Spleen (tissue), 11 donors: Measurements from ENCODE around the gene GRK5. TPM values are rescaled to one million over a fixed set of nuclear protein-coding genes. Genes with fewer than 3 reads are reported as not detected.
A peak's percentile ranks its signal among the peaks of the same experiment; 100 is the strongest.

Experiments used
- DNase-seq: peaks from one replicate; pipeline ENCODE4 v3.0.0-alpha.2; 2020
- H3K27ac ChIP-seq, 8 donors: fragments of 200-600 bp; sonication (generic) in 7 of 8; 1 replicate in 4 of 8; 2 replicates in 4 of 8; pipeline versions ENCODE4 v1.5.0 to v1.8.0; 2016 to 2021; ENCODE audit warnings: inconsistent platforms in 4 of 8, mild to moderate bottlenecking in 4 of 8, moderate library complexity in 1 of 8
- H3K27me3 ChIP-seq, 7 donors: fragments of 200-600 bp; sonication (generic) in 6 of 7; replicated peaks in 1 of 7; 1 replicate in 4 of 7; 2 replicates in 3 of 7; pipeline versions ENCODE4 v1.5.0 to v1.8.0; 2016 to 2021; ENCODE audit warnings: inconsistent platforms in 3 of 7, mild to moderate bottlenecking in 1 of 7
- H3K36me3 ChIP-seq, 6 donors: fragments of 200-600 bp; sonication (generic) in 5 of 6; 1 replicate in 4 of 6; 2 replicates in 2 of 6; pipeline versions ENCODE4 v1.5.0 to v1.8.0; 2016 to 2021; ENCODE audit warnings: inconsistent platforms in 2 of 6
- H3K4me1 ChIP-seq, 6 donors: fragments of 200-600 bp; sonication (generic) in 5 of 6; 1 replicate in 3 of 6; 2 replicates in 3 of 6; pipeline versions ENCODE4 v1.5.0 to v1.8.0; 2016 to 2021; ENCODE audit warnings: inconsistent platforms in 3 of 6
- H3K4me3 ChIP-seq, 8 donors: fragments of 200-600 bp; sonication (generic) in 7 of 8; 1 replicate in 4 of 8; 2 replicates in 4 of 8; pipeline versions ENCODE4 v1.5.0 to v1.8.0; 2016 to 2021; ENCODE audit warnings: inconsistent platforms in 4 of 8, mild to moderate bottlenecking in 4 of 8, moderate library complexity in 2 of 8
- H3K9me3 ChIP-seq, 8 donors: fragments of 200-600 bp; sonication (generic) in 7 of 8; 1 replicate in 4 of 8; 2 replicates in 4 of 8; pipeline versions ENCODE4 v1.5.0 to v1.8.0; 2016 to 2021; ENCODE audit warnings: inconsistent platforms in 4 of 8
- POLR2A ChIP-seq, 3 donors: fragments of 450-650 bp; IDR thresholded peaks; one replicate each; pipeline ENCODE4 v1.5.1; 2017; ENCODE audit warnings: antibody characterized with exemption in 3 of 3, mild to moderate bottlenecking in 1 of 3
- POLR2AphosphoS5 ChIP-seq, 3 donors: sonication (generic); formaldehyde crosslinking; IDR thresholded peaks; one replicate each; pipeline ENCODE4 v1.5.1; 2017; ENCODE audit warnings: antibody characterized with exemption in 3 of 3
- WGBS, 5 donors: extraction: QIAGEN DNeasy Blood & Tissue Kit in 3 of 5; methylation state at CpG; one replicate each; pipeline versions ENCODE4 v1.1.5 to v1.1.7; 2013 to 2018; 5-methylcytosine and 5-hydroxymethylcytosine counted together
- intact Hi-C: fragments of 100-400 bp; cut with DNase I; formaldehyde crosslinking; loops from one replicate; pipeline ENCODE4 v1.15.0; 2023; ENCODE audit warnings: low total_unique reads
- polyA plus RNA-seq, 3 donors: library from polyadenylated mRNA; stranded (reverse); fragments of 200-250 nt; gene quantifications; one replicate each; pipeline ENCODE4 v1.2.1, GENCODE V29; 2013
- total RNA-seq, 7 donors: library from RNA; depleted of rRNA in 3 of 7; stranded (reverse); fragments of >200 nt in 3 of 7; fragmentation: NEBNext Ultra II Directional in 4 of 7; extraction: Animal tissue kit (Norgen Biotek cat#: 25700) in 4 of 7; gene quantifications; one replicate each; pipeline versions ENCODE4 v1.1.0 to v1.2.1, GENCODE V29; 2016 to 2021
- TF ChIP-seq, protein P1 (sequence below), 11 experiments: fragments of 200-600 bp in 7 of 11; fragments of 450-650 bp in 4 of 11; sonication (generic) in 4 of 11; IDR thresholded peaks in 8 of 11; conservative IDR thresholded peaks in 3 of 11; 1 replicate in 7 of 11; 2 replicates in 4 of 11; pipeline versions ENCODE4 v1.4.0 to v1.8.0; 2016 to 2021; ENCODE audit warnings: antibody characterized with exemption in 11 of 11, inconsistent platforms in 4 of 11, mild to moderate bottlenecking in 1 of 11
- donor health status: healthy with polysubstance abuse.
- donor health status: DM: no; HTN: no; CAD: no; lungs with moderate emphysema.
- donor health status: DM: no; HTN: no; CAD: no.
- donor health status: Bipolar disorder and iron deficiency.
- donor health status: healthy.
- donor health status: DM: no; HTN: no; CAD: no.
- donor health status: DM: yes; HTN: yes; CAD: no.

Gene GRK5
- total and polyA plus RNA-seq, 10 donors = 15.5 to 85.2 (median 52.1) TPM

DNA sequence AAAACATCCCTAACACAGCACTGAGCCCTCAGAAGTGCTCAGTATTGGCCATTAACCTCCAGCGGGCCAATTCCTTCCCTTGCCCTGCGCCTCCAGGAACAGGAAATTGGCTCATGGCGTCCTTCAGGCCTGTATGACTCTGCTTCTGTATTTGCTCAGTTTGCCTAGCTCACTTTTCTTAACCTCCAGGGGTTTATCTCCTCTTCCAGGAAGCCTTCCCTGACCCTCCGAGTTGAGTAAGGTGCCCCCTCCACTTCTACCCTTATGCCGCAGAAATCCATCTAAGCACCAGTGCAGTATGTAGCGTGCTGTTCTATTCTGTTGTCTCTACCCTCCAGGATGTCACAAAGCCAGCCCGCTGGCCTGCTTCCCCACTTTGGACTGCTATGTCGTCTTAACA lies 40.8 kb upstream of the GRK5 start:
- H3K27ac ChIP-seq = peak overlapping the region; percentile 87 to 94 (median 90)
- peak overlapping the region in 3 of 8 donors; percentile 85 to 97 (median 90) for H3K4me3 ChIP-seq
- no peak for DNase-seq
- intact Hi-C loops = no loop called here
- WGBS, 5 donors = 37 to 58% (median 47%) methylated on average over 8 of the region's 8 CpGs
- H3K4me1 ChIP-seq = peaks cover 5 to 48% (median 22%) of the 10 kb centered on the region in 6 donors
- no peak for TF ChIP-seq POLR2AphosphoS5 (IDR thresholded peaks at IDR 0.05)
- TF ChIP-seq POLR2A (IDR thresholded peaks at IDR 0.05) = no peak
- TF ChIP-seq, protein P1, sequence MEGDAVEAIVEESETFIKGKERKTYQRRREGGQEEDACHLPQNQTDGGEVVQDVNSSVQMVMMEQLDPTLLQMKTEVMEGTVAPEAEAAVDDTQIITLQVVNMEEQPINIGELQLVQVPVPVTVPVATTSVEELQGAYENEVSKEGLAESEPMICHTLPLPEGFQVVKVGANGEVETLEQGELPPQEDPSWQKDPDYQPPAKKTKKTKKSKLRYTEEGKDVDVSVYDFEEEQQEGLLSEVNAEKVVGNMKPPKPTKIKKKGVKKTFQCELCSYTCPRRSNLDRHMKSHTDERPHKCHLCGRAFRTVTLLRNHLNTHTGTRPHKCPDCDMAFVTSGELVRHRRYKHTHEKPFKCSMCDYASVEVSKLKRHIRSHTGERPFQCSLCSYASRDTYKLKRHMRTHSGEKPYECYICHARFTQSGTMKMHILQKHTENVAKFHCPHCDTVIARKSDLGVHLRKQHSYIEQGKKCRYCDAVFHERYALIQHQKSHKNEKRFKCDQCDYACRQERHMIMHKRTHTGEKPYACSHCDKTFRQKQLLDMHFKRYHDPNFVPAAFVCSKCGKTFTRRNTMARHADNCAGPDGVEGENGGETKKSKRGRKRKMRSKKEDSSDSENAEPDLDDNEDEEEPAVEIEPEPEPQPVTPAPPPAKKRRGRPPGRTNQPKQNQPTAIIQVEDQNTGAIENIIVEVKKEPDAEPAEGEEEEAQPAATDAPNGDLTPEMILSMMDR (IDR thresholded peaks at IDR 0.05 in 8 of 11, conservative IDR thresholded peaks at IDR 0.05 in 3 of 11) = no peak
- H3K36me3 ChIP-seq = peaks cover 0 to 59% (median 38%) of the 10 kb centered on the region in 6 donors
- H3K27me3 ChIP-seq = no peaks in the 10 kb centered on the region
- no peaks in the 10 kb centered on the region for H3K9me3 ChIP-seq

DNA sequence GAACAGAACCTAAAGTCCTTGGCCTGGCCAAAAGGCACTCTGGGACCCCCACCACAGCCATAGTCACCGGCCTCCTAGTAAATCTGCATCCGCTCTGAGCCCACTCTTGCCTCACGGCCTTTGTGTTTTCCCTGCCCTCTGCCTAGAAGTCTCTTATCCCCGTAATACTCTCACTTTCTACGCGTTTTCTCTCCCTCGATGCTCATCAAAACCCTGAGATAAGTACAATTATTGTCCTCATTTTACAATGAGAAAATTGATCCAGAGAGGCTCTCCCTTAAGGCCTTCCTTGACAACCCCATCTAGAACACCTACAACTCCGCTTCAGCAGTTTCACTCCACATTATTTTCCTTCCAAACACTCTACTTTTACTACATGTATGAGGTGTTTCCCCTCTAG lies 40.3 kb upstream of the GRK5 start:
- WGBS, 5 donors = 83 to 85% (median 84%) methylated on average over 8 of the region's 8 CpGs
- peaks cover 5 to 43% (median 22%) of the 10 kb centered on the region in 6 donors for H3K4me1 ChIP-seq
- no peak for DNase-seq
- H3K9me3 ChIP-seq = no peaks in the 10 kb centered on the region
- intact Hi-C loops = no loop called here
- no peak for TF ChIP-seq POLR2A (IDR thresholded peaks at IDR 0.05)
- TF ChIP-seq, protein P1 (IDR thresholded peaks at IDR 0.05 in 8 of 11, conservative IDR thresholded peaks at IDR 0.05 in 3 of 11) = no peak
- no peak for TF ChIP-seq POLR2AphosphoS5 (IDR thresholded peaks at IDR 0.05)
- H3K4me3 ChIP-seq = no peak overlapping the region
- H3K27me3 ChIP-seq = no peaks in the 10 kb centered on the region
- peaks cover 0 to 59% (median 42%) of the 10 kb centered on the region in 6 donors for H3K36me3 ChIP-seq
- H3K27ac ChIP-seq = peak overlapping the region; percentile 87 to 94 (median 90)

DNA sequence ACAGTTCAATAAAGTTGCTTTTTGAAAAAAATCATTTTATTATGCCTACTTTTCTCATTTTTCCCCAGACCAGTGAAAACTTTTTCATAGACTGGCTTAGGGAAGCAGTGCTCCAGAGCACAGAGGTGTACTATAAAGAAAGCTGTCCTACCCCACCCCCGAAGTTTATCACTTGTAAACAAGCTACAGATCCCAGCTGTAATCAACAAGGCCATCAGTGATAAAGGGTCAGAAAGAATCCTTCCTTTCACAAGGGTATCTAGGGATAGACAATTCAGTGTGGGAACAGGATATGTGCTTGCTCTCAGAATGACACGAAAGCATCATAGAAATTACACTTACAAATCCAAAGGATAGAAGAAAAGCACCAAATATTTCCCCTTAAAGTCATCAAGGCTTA lies 33.3 kb upstream of the GRK5 start:
- Histone ChIP-seq H3K4me3 (no peak overlapping the region), H3K36me3 (peaks cover 0 to 80% (median 64%) of the 10 kb centered on the region in 6 donors), H3K9me3 (no peaks in the 10 kb centered on the region), H3K27ac (no peak overlapping the region), H3K4me1 (peaks cover 6 to 52% (median 26%) of the 10 kb centered on the region in 6 donors), H3K27me3 (no peaks in the 10 kb centered on the region)
- intact Hi-C loops = no loop called here
- DNase-seq = no peak
- TF ChIP-seq POLR2AphosphoS5 (IDR thresholded peaks at IDR 0.05) = no peak
- TF ChIP-seq, protein P1 (IDR thresholded peaks at IDR 0.05 in 8 of 11, conservative IDR thresholded peaks at IDR 0.05 in 3 of 11) = no peak
- no peak for TF ChIP-seq POLR2A (IDR thresholded peaks at IDR 0.05)
- 69 to 83% (median 76%) methylated on average over 2 of the region's 2 CpGs for WGBS, 5 donors

DNA sequence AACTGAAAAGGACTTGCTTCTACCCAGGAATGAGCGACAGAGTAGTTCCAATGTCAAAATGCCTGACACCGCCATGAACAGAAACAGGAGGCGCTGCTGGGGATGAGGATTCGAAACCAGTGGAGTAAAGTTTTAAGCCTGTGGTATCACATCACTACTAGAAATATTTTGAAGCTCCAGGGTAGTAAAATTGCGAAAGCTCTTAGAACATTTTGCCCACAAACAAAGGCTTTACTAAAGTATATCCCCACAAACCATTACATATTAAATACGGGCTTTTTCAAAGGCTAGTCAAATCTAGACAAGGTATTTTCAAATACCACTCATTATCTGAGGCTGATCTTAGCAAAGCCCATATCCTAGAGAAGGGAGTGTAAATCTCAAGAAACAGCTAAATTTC lies 31.2 kb upstream of the GRK5 start:
- H3K4me3 ChIP-seq = no peak overlapping the region
- H3K27me3 ChIP-seq = no peaks in the 10 kb centered on the region
- peaks cover 0 to 59% (median 44%) of the 10 kb centered on the region in 6 donors for H3K36me3 ChIP-seq
- intact Hi-C loops = no loop called here
- peak overlapping the region in 1 of 8 donors; percentile 6 for H3K27ac ChIP-seq
- 75 to 88% (median 80%) methylated on average over 6 of the region's 6 CpGs for WGBS, 5 donors
- no peaks in the 10 kb centered on the region for H3K9me3 ChIP-seq
- no peak for DNase-seq
- peaks cover 6 to 59% (median 29%) of the 10 kb centered on the region in 6 donors for H3K4me1 ChIP-seq
- no peak for TF ChIP-seq POLR2A (IDR thresholded peaks at IDR 0.05)
- TF ChIP-seq POLR2AphosphoS5 (IDR thresholded peaks at IDR 0.05) = no peak
- TF ChIP-seq, protein P1 (IDR thresholded peaks at IDR 0.05 in 8 of 11, conservative IDR thresholded peaks at IDR 0.05 in 3 of 11) = no peak
